Measurements from ENCODE around the gene ALS2.
A peak's percentile ranks its signal among the peaks of the same experiment; 100 is the strongest.

ALS2 gene

GRCh38 chr2:201751566-201751965, 29.2 kb downstream of the ALS2 start:
- DNase-seq: no peak

GRCh38 chr2:201746551-201746950, 34.2 kb downstream of the ALS2 start:
- no peak for DNase-seq

- no peak for DNase-seq
These were observed 45.2 kb downstream of the ALS2 start for GRCh38 chr2:201735486-201735885.

GRCh38 chr2:201734111-201734510, 46.6 kb downstream of the ALS2 start:
- DNase-seq: no peak

- DNase-seq: peak; percentile 17
These were observed 47.2 kb downstream of the ALS2 start for GRCh38 chr2:201733544-201733943.

- DNase-seq: no peak
These were observed 50.0 kb downstream of the ALS2 start for GRCh38 chr2:201730651-201731285.

GRCh38 chr2:201715459-201715858, 65.3 kb downstream of the ALS2 start:
- DNase-seq: no peak

GRCh38 chr2:201712726-201713125, 68.0 kb downstream of the ALS2 start:
- DNase-seq: no peak

GRCh38 chr2:201709747-201710146, 71.0 kb downstream of the ALS2 start:
- DNase-seq: no peak

- no peak for DNase-seq
These were observed 71.7 kb downstream of the ALS2 start for GRCh38 chr2:201709049-201709448.

- DNase-seq: peak; percentile 73
These were observed 73.0 kb downstream of the ALS2 start for GRCh38 chr2:201707753-201708152.

GRCh38 chr2:201707142-201707541, 73.6 kb downstream of the ALS2 start:
- DNase-seq: no peak

GRCh38 chr2:201704536-201704935, 76.2 kb downstream of the ALS2 start:
- peak; percentile 47 for DNase-seq

GRCh38 chr2:201701646-201702045, 79.1 kb downstream of the ALS2 start:
- DNase-seq: no peak

GRCh38 chr2:201699416-201699815, 81.3 kb downstream of the ALS2 start:
- DNase-seq: no peak

GRCh38 chr2:201698588-201699226, 82.0 kb downstream of the ALS2 start, which contains the start of gene MPP4:
Gene MPP4, minus strand, starts transcription at chr2:201698644. Its CDS starts 4,690 bp downstream, at chr2:201693954.
- peak; percentile 85 for DNase-seq

- DNase-seq: peak; percentile 92
These were observed 82.8 kb downstream of the ALS2 start for GRCh38 chr2:201697899-201698298.

- peak; percentile 98 for DNase-seq
These were observed 84.5 kb downstream of the ALS2 start for GRCh38 chr2:201696151-201696659.

GRCh38 chr2:201685156-201685555, 95.6 kb downstream of the ALS2 start:
- no peak for DNase-seq

- no peak for DNase-seq
These were observed 100.0 kb downstream of the ALS2 start for GRCh38 chr2:201680743-201681142.

- no peak for DNase-seq
These were observed 102.3 kb downstream of the ALS2 start for GRCh38 chr2:201678401-201678800.

- no peak for DNase-seq
These were observed 105.3 kb downstream of the ALS2 start for GRCh38 chr2:201675454-201675853.

GRCh38 chr2:201674794-201675193, 105.9 kb downstream of the ALS2 start:
- no peak for DNase-seq

GRCh38 chr2:201674298-201674697, 106.4 kb downstream of the ALS2 start:
- no peak for DNase-seq

- no peak for DNase-seq
These were observed 107.2 kb downstream of the ALS2 start for GRCh38 chr2:201673546-201673945.
